ENCODE measurements around the gene ZFPM1.

GRCh38 chr16:88418869-88419268 is 34.2 kb upstream of the ZFPM1 start:
- TF ChIP-seq EZH2 (IDR thresholded peaks at IDR 0.05): no peak
- no peak for TF ChIP-seq POLR2AphosphoS5 (IDR thresholded peaks at IDR 0.05; ENCODE audit: borderline replicate concordance, low read depth, low read length)
